Cardiac muscle cell (in vitro differentiated cells and primary cell): ENCODE data around the gene KRT72. TPM values are rescaled to one million over a fixed set of nuclear protein-coding genes. Genes with fewer than 3 reads are reported as not detected.

Source experiments
- DNase-seq, 2 donors: peaks; one replicate each; pipeline versions ENCODE4 v3.0.0 to v3.0.0-alpha.2; 2010 to 2017; ENCODE audit warnings: low read depth in 1 of 2, low spot score in 1 of 2
- H3K27ac ChIP-seq: fragments of 200-600 bp; sonication (generic); 2 replicates; pipeline ENCODE4 v1.5.1; 2016
- H3K27me3 ChIP-seq: fragments of 200-600 bp; sonication (generic); 2 replicates; pipeline ENCODE4 v1.6.0; 2016; ENCODE audit warnings: control low read depth
- H3K36me3 ChIP-seq: fragments of 200-600 bp; sonication (generic); 2 replicates; pipeline ENCODE4 v1.5.1; 2016; ENCODE audit warnings: control low read depth
- H3K4me1 ChIP-seq: fragments of 200-600 bp; sonication (generic); 2 replicates; pipeline ENCODE4 v1.8.1; 2017; ENCODE audit warnings: low read depth, mild to moderate bottlenecking, mixed run types
- H3K4me3 ChIP-seq: fragments of 200-600 bp; sonication (generic); 2 replicates; pipeline ENCODE4 v1.5.1; 2016; ENCODE audit warnings: mild to moderate bottlenecking
- H3K9me3 ChIP-seq: fragments of 200-600 bp; sonication (generic); 2 replicates; pipeline ENCODE4 v1.5.1; 2017; ENCODE audit warnings: low read depth, mild to moderate bottlenecking, control low read depth
- CTCF ChIP-seq: IDR thresholded peaks from 2 replicates; pipeline ENCODE4 v1.5.1; 2012; ENCODE audit warnings: low read depth, mild to moderate bottlenecking, low read length
- polyA plus RNA-seq: library from polyadenylated mRNA; unstranded; fragments of >200 nt; fragmentation: Nextera tagmentation; extraction: Ambion mirVana; gene quantifications from 2 replicates; pipeline ENCODE4 v1.2.1, GENCODE V29; 2016
- total RNA-seq: library from RNA; depleted of rRNA; stranded (reverse); fragments of >200 nt; gene quantifications from 2 replicates; pipeline ENCODE4 v1.2.3, GENCODE V29; 2016

Gene KRT72
- total and polyA plus RNA-seq, 2 experiments from 2014 or later, result not detected

GRCh38 chr12:52577316-52577715 lies 23.9 kb downstream of the KRT72 start:
- TF ChIP-seq CTCF, result no peak
- Histone ChIP-seq H3K27me3 (peaks cover 17% of the 10 kb centered on the region), H3K4me1 (no peaks in the 10 kb centered on the region), H3K27ac (no peak overlapping the region), H3K4me3 (no peak overlapping the region), H3K36me3 (no peaks in the 10 kb centered on the region), H3K9me3 (no peaks in the 10 kb centered on the region)
- DNase-seq, result no peak

DNA sequence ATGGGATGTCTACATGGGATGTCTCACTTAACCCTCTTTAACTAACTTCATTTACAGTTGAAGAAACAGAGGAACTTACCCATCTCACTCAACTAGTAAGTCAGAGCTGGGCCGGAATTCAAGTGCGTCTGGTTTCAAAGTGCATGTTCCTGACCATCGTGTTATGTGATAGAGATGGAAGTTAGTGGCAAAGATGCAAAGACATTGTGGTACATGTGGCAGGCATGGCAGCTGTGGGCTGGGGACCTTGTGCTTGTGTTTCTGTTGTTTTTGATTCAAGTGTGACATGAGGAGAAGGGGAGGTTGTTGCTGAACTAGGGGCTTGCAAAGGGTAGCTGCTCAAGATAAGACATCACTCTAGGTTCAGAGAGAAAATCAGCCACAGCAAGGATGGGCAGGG lies 25.3 kb downstream of the KRT72 start:
- H3K27me3 ChIP-seq, result peaks cover 22% of the 10 kb centered on the region
- TF ChIP-seq CTCF, result no peak
- no peak overlapping the region for H3K4me3 ChIP-seq
- H3K9me3 ChIP-seq, result no peaks in the 10 kb centered on the region
- no peak overlapping the region for H3K27ac ChIP-seq
- H3K4me1 ChIP-seq, result no peaks in the 10 kb centered on the region
- no peak for DNase-seq
- no peaks in the 10 kb centered on the region for H3K36me3 ChIP-seq

DNA sequence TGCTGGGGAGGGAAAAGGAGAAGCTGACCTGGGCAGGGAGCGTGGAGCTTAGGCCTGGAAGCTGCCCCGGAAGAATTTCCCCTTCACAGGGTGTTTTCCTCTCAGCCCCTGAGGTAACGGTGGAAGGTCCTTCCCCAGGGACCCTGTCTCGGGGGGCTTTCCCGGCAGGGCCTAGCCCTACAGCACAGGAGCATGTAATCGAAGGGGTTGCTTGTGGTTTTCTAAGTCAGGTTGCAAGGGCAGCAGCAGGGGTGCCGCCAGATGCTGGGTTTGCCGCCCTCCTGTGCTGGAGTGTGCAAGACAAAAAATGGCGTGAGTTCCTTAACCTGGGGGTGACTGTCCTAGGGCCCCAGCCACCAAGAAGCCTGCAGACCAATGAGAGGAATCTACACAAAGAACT lies 26.0 kb downstream of the KRT72 start:
- no peak for DNase-seq
- Histone ChIP-seq H3K9me3 (no peaks in the 10 kb centered on the region), H3K27me3 (peaks cover 27% of the 10 kb centered on the region), H3K4me3 (no peak overlapping the region), H3K27ac (no peak overlapping the region), H3K36me3 (no peaks in the 10 kb centered on the region), H3K4me1 (no peaks in the 10 kb centered on the region)
- TF ChIP-seq CTCF, result no peak

- H3K27ac ChIP-seq, result no peak within 1 kb of the TSS
- no peak for DNase-seq
- H3K36me3 ChIP-seq, result no peaks in the 10 kb centered on the region
- no peak for TF ChIP-seq CTCF
- H3K9me3 ChIP-seq, result no peaks in the 10 kb centered on the region
- no peaks in the 10 kb centered on the region for H3K4me1 ChIP-seq
- no peak within 1 kb of the TSS for H3K4me3 ChIP-seq
- peaks cover 32% of the 10 kb centered on the region for H3K27me3 ChIP-seq
Observed at GRCh38 chr12:52573743-52574142, 27.5 kb downstream of the KRT72 start, which contains the start of gene KRT74. Gene KRT74 (minus strand): TSS chr12:52573843. CDS start chr12:52573777, 66 bp downstream.

DNA sequence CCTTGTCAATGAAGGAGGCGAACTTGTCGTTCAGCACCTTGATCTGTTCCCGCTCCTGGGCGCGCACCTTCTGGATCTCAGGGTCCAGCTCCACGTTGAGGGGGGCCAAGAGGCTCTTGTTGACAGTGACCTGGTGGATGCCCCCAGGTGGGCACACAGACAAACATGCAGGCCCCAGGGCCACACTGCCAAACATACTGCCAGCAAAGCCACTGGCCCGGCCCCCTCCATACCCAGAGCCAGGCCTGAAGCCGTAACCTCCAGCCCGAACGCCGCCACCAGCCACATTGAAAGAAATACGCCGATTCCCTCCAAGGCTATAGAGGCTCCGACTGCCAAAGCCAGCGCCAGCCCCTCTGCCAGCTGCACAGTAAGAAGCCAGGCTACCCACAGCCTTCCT lies 28.0 kb downstream of the KRT72 start:
- Histone ChIP-seq H3K27ac (no peak overlapping the region), H3K4me3 (no peak overlapping the region), H3K36me3 (no peaks in the 10 kb centered on the region), H3K9me3 (no peaks in the 10 kb centered on the region), H3K27me3 (peaks cover 37% of the 10 kb centered on the region), H3K4me1 (no peaks in the 10 kb centered on the region)
- DNase-seq, result no peak
- TF ChIP-seq CTCF, result no peak

DNA sequence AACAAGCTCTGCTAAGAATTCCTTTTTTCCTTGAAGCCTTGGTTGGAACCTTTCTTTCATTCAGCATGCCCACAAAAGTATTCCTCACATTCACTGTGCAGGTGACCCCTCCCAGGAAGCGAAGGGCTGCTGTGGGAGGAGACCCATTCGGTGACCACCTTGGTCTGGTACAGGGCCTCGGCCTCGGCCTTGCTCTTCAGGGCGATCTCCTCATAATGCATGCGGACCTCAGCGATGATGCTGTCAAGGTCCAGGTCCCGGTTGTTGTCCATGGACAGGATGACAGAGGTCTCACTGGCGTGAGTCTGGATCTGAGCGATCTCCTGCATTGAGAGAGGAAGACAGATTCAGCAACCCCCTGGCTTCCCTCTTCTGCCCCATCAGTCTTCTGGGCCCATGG lies 30.8 kb downstream of the KRT72 start:
- Histone ChIP-seq H3K27ac (no peak overlapping the region), H3K4me3 (no peak overlapping the region), H3K4me1 (peaks cover 9% of the 10 kb centered on the region), H3K9me3 (no peaks in the 10 kb centered on the region), H3K36me3 (no peaks in the 10 kb centered on the region), H3K27me3 (peaks cover 37% of the 10 kb centered on the region)
- TF ChIP-seq CTCF, result no peak
- DNase-seq, result no peak
